ENCODE measurements around the gene ITIH6. TPM values are rescaled to one million over a fixed set of nuclear protein-coding genes. Genes with fewer than 3 reads are reported as not detected.

Gene ITIH6
- total and polyA plus RNA-seq, 2 donors (not counting 1 experiment from before 2014, with no cell fraction given), result not detected

DNA sequence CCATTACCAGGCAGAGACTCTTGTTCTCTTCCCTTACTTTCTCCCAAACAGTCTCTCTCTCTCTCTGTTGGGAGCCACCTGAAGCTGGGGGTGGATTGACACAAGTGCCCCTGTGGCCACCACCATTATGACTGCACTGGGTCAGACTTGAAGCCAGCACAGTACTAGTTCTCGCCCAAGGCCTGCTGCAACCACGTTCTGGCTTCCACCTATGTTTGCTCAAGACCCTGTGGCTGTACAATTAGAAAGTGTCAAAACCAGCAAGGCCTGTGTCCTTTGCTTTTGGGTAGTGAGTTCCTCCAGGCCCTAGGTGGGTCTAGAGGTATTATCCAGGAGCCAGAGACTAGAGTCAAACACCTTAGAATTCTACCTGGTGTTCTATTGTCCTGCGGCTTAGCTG lies 40.5 kb upstream of the ITIH6 start:
- no peak for ATAC-seq (ENCODE audit: low read depth)
- peaks cover 19% of the 10 kb centered on the region for H3K27me3 Mint-ChIP-seq

DNA sequence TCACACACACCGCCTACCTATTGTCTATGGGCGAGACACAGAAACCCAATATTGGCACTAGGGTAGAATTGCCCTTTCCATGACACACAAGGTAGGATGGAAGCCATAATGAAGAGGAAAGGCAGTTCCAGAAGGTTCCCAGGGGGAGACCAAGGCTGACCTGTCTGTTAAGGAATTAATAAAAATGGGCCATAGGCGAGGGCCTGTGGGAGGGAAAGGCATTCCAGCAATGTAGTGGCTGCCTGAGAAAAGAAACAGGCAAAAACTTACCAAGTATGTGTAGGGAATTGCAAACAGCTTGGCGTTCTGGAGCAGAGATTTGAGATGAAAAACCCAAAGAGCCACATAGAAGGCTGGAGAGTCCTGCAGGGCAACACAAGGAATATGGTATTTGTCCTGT lies 28.5 kb upstream of the ITIH6 start:
- Mint-ChIP-seq H3K27ac (no peak overlapping the region), H3K9me3 (ENCODE audit: insufficient read depth) (no peaks in the 10 kb centered on the region), H3K4me3 (no peak overlapping the region), H3K4me1 (no peaks in the 10 kb centered on the region), H3K27me3 (no peaks in the 10 kb centered on the region)
- no peaks in the 10 kb centered on the region for H3K4me1 ChIP-seq (ENCODE audit: control insufficient read depth in 2 of 2, insufficient read depth in 2 of 2, low read length in 2 of 2)
- no peak overlapping the region for H3K4me3 ChIP-seq (ENCODE audit: control extremely low read depth in 1 of 5, extremely low read depth in 1 of 5, insufficient read depth in 1 of 5, low read depth in 2 of 5, low read length in 4 of 5)
- no peaks in the 10 kb centered on the region for H4K20me1 ChIP-seq (ENCODE audit: control insufficient read depth, insufficient read depth, low read length, poor library complexity, severe bottlenecking)
- H3K9ac ChIP-seq (ENCODE audit: low read length), result no peak overlapping the region
- no peak for TF ChIP-seq EZH2 (IDR thresholded peaks at IDR 0.05; ENCODE audit: borderline replicate concordance, insufficient read depth, low read depth, low read length, poor library complexity, severe bottlenecking)
- TF ChIP-seq, protein P1, sequence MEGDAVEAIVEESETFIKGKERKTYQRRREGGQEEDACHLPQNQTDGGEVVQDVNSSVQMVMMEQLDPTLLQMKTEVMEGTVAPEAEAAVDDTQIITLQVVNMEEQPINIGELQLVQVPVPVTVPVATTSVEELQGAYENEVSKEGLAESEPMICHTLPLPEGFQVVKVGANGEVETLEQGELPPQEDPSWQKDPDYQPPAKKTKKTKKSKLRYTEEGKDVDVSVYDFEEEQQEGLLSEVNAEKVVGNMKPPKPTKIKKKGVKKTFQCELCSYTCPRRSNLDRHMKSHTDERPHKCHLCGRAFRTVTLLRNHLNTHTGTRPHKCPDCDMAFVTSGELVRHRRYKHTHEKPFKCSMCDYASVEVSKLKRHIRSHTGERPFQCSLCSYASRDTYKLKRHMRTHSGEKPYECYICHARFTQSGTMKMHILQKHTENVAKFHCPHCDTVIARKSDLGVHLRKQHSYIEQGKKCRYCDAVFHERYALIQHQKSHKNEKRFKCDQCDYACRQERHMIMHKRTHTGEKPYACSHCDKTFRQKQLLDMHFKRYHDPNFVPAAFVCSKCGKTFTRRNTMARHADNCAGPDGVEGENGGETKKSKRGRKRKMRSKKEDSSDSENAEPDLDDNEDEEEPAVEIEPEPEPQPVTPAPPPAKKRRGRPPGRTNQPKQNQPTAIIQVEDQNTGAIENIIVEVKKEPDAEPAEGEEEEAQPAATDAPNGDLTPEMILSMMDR (IDR thresholded peaks at IDR 0.05), result no peak
- no peaks in the 10 kb centered on the region for H3K36me3 ChIP-seq (replicated peaks in 1 of 2; ENCODE audit: control extremely low read depth in 1 of 2, control insufficient read depth in 1 of 2, extremely low read depth in 1 of 2, insufficient read depth in 2 of 2, low read length in 1 of 2)
- H2AFZ ChIP-seq (ENCODE audit: insufficient read depth, low read depth, low read length, poor library complexity, severe bottlenecking), result no peak overlapping the region
- intact Hi-C loops (cut with micrococcal nuclease), result loop anchor here (5.0 kb wide), 1 partner anchor 231 kb away; no protein-coding TSS in a partner anchor
- ATAC-seq (ENCODE audit: low read depth) (no peak), DNase-seq (no peak)
- ChIA-PET CTCF (no interaction called here), POLR2A (no interaction called here)
- H3K9me3 ChIP-seq (ENCODE audit: control extremely low read depth in 1 of 3, control insufficient read depth in 2 of 3, insufficient read depth in 1 of 3, low read length in 2 of 3), result no peaks in the 10 kb centered on the region
- WGBS (ENCODE audit: insufficient coverage), result 89% methylated on average over 1 of the region's 4 CpGs
- no peaks in the 10 kb centered on the region for H3K27me3 ChIP-seq (replicated peaks in 1 of 4; ENCODE audit: control extremely low read depth in 1 of 4, control insufficient read depth in 3 of 4, insufficient read depth in 4 of 4, low read length in 3 of 4)
- no peak overlapping the region for H3K27ac ChIP-seq (ENCODE audit: low read length in 2 of 2)
- no peaks in the 10 kb centered on the region for H3K79me2 ChIP-seq (ENCODE audit: control insufficient read depth, insufficient read depth, low read length)
- H3K4me2 ChIP-seq (replicated peaks; ENCODE audit: low read depth, low read length, poor library complexity, severe bottlenecking), result no peak overlapping the region

More for the DNA sequence above, 40.5 kb upstream of the ITIH6 start:
- 93% methylated on average over 2 of the region's 3 CpGs for WGBS (ENCODE audit: insufficient coverage)
- TF ChIP-seq, protein P1 (IDR thresholded peaks at IDR 0.05), result no peak
- TF ChIP-seq EZH2 (IDR thresholded peaks at IDR 0.05; ENCODE audit: borderline replicate concordance, insufficient read depth, low read depth, low read length, poor library complexity, severe bottlenecking), result no peak
- H3K36me3 ChIP-seq (replicated peaks in 1 of 2; ENCODE audit: control extremely low read depth in 1 of 2, control insufficient read depth in 1 of 2, extremely low read depth in 1 of 2, insufficient read depth in 2 of 2, low read length in 1 of 2), result no peaks in the 10 kb centered on the region
- H4K20me1 ChIP-seq (ENCODE audit: control insufficient read depth, insufficient read depth, low read length, poor library complexity, severe bottlenecking), result no peaks in the 10 kb centered on the region
- POLR2A ChIA-PET, result no interaction called here
- CTCF ChIA-PET, result no interaction called here
- H3K4me3 ChIP-seq (ENCODE audit: control extremely low read depth in 1 of 5, extremely low read depth in 1 of 5, insufficient read depth in 1 of 5, low read depth in 2 of 5, low read length in 4 of 5), result no peak overlapping the region
- intact Hi-C loops (cut with micrococcal nuclease), result no loop called here
- no peaks in the 10 kb centered on the region for H3K79me2 ChIP-seq (ENCODE audit: control insufficient read depth, insufficient read depth, low read length)
- Mint-ChIP-seq H3K27ac (no peak overlapping the region), H3K4me1 (no peaks in the 10 kb centered on the region), H3K4me3 (no peak overlapping the region), H3K9me3 (ENCODE audit: insufficient read depth) (no peaks in the 10 kb centered on the region)
- H3K27ac ChIP-seq (ENCODE audit: low read length in 2 of 2), result no peak overlapping the region
- H2AFZ ChIP-seq (ENCODE audit: insufficient read depth, low read depth, low read length, poor library complexity, severe bottlenecking), result no peak overlapping the region
- H3K27me3 ChIP-seq (replicated peaks in 1 of 4; ENCODE audit: control extremely low read depth in 1 of 4, control insufficient read depth in 3 of 4, insufficient read depth in 4 of 4, low read length in 3 of 4), result no peaks in the 10 kb centered on the region
- no peak for DNase-seq
- H3K4me2 ChIP-seq (replicated peaks; ENCODE audit: low read depth, low read length, poor library complexity, severe bottlenecking), result no peak overlapping the region
- H3K9me3 ChIP-seq (ENCODE audit: control extremely low read depth in 1 of 3, control insufficient read depth in 2 of 3, insufficient read depth in 1 of 3, low read length in 2 of 3), result no peaks in the 10 kb centered on the region
- H3K4me1 ChIP-seq (ENCODE audit: control insufficient read depth in 2 of 2, insufficient read depth in 2 of 2, low read length in 2 of 2), result no peaks in the 10 kb centered on the region
- no peak overlapping the region for H3K9ac ChIP-seq (ENCODE audit: low read length)

Data from B cell (primary cell).